Esophagus squamous epithelium (tissue), 4 donors: ENCODE measurements around the gene C9orf43.

ENCODE experiments used
- POLR2A ChIP-seq, 4 donors: fragments of 450-650 bp; IDR thresholded peaks; one replicate each; pipeline ENCODE4 v1.6.1; 2017; ENCODE audit warnings: antibody characterized with exemption in 4 of 4, mild to moderate bottlenecking in 4 of 4, moderate library complexity in 3 of 4
- TF ChIP-seq, protein P1 (sequence below), 6 experiments: fragments of 450-650 bp in 4 of 6; fragments of 200-600 bp in 2 of 6; sonication (generic) in 2 of 6; IDR thresholded peaks; one replicate each; pipeline ENCODE4 v1.5.1; 2016 to 2019; ENCODE audit warnings: antibody characterized with exemption in 6 of 6, mild to moderate bottlenecking in 4 of 6, moderate library complexity in 4 of 6

- TF ChIP-seq, protein P1, sequence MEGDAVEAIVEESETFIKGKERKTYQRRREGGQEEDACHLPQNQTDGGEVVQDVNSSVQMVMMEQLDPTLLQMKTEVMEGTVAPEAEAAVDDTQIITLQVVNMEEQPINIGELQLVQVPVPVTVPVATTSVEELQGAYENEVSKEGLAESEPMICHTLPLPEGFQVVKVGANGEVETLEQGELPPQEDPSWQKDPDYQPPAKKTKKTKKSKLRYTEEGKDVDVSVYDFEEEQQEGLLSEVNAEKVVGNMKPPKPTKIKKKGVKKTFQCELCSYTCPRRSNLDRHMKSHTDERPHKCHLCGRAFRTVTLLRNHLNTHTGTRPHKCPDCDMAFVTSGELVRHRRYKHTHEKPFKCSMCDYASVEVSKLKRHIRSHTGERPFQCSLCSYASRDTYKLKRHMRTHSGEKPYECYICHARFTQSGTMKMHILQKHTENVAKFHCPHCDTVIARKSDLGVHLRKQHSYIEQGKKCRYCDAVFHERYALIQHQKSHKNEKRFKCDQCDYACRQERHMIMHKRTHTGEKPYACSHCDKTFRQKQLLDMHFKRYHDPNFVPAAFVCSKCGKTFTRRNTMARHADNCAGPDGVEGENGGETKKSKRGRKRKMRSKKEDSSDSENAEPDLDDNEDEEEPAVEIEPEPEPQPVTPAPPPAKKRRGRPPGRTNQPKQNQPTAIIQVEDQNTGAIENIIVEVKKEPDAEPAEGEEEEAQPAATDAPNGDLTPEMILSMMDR (IDR thresholded peaks at IDR 0.05): no peak
- TF ChIP-seq POLR2A (IDR thresholded peaks at IDR 0.05): no peak
These were observed 26.4 kb downstream of the C9orf43 start for GRCh38 chr9:113436728-113437515.
